Measurements from ENCODE around the gene FTO.

The FTO gene

DNA sequence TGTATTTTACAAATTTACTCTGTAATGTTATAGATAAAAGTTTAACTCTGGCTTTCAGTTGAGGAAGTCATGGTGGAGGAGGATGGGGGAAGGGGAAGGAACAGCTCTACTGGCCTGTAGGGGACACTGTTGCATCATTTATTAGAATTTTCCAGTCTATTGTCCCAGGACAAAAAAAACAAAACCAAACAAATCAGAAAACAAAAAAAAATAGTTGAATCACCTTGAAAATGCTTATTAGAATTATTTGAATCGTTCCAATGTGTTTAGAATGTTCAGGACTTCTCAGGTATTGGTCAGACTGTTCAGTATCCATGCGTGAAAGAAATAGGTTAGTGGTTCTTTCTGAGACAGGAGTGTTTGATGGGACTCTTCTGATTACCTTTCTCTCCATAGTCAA, 242.0 kb downstream of the FTO start:
- FAIRE-seq: no peak

DNA sequence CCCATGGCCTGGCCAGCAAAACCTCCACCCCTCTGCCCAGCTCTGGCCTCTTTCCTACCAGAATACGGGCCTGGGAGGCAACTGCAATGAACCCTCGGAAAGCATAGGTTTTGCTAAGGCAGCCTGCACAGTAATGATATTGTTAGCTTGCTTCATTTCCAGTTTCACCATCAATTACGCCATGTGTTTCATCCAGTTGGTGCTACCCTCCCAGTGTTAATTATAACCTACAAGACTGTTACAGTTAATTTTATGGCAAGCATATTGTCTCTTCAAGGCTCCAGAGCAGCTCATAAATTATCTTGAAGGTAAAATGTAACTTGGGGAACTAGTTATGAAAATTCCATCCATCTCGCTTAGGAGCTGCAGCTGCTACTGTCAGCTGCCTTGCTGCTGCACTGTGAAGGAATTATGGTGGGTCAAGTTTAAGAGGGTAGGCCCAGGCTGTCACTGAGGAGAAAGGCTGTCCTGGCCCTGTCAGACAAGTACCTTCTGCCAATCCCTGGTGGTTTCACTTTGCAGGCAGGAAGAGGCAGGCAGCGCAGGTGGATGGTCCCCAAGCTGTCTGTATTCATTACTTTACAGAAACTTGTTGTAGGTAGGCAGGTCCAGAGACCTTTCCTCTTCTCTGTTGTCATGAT, 242.9 kb downstream of the FTO start:
- FAIRE-seq: no peak

GRCh38 chr16:53947642-53948041, 243.7 kb downstream of the FTO start:
- no peak for FAIRE-seq

DNA sequence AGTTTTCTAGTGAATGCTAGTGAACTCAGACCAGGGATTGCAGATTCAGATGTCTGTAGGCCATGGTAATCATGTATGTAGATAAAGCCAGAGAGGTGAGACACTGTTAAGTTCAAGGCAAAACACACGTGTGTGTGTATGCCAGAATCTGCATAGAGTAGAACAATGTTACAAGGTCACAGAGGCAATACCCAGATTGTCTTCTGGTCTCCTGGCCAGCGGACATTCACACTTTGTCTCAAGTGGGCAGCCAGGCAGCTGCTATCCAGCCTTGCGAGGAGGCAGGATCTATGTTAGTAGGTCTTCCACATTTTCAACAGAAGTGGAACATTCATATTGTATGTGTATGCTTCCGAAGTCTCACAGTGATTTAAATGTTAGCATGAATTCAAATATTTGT, 244.4 kb downstream of the FTO start:
- FAIRE-seq: no peak

- no peak for FAIRE-seq
These were observed 244.9 kb downstream of the FTO start for GRCh38 chr16:53948734-53949430.

DNA sequence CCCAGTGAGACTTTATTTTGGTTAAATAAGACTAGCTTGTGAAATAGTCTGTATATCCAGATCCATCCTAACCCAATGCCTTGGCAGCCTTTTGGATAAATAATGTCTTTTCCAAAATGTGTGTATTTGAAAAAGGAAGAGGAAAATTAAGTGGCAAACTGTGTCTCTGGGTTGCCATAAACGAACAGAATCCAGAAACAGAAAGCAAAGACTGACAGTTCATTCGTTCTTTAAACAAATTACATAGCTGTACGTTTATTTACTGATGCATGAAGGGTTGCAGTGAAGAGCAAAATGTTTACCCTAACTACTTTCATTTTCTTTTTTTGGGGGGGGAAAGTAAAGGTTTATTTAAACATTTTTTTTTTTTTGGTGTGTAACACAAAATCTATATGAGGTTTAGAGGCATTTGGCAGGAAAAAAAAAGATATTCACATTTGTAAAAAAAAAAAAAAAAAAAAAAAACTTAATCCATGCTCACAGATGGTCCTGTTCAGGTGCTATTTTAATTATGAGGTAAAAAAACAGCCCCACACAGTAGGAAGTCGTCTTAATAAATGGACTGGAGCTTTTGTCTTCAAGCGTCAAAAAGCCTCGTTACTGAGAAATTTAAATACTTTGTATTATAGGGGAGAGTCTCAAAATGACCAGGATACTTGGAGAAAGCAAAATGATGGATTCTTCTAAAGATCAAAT, 245.9 kb downstream of the FTO start:
- no peak for FAIRE-seq

GRCh38 chr16:53950677-53951076, 246.7 kb downstream of the FTO start:
- no peak for FAIRE-seq

GRCh38 chr16:53952215-53953208, 248.6 kb downstream of the FTO start:
- FAIRE-seq: no peak

DNA sequence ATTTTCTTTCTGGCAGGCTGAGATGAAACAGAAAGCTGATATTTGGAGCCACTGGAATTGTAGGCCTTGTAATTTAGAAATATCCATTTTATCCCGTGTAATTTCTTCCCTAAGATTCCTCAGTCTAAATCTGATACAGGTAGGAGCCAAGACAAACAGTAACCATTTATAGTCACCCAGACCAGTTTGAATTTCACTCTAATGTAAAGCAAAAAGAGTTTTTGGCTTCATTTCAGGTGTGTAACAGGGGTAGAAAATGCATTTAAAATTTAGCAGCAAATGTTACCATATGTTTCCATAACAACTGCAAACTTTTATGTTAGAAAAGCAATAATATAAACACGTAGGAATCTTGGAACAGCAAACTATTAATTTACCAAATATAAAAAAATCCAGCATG, 249.4 kb downstream of the FTO start:
- no peak for FAIRE-seq

GRCh38 chr16:53955221-53955875, 251.4 kb downstream of the FTO start:
- FAIRE-seq: no peak

DNA sequence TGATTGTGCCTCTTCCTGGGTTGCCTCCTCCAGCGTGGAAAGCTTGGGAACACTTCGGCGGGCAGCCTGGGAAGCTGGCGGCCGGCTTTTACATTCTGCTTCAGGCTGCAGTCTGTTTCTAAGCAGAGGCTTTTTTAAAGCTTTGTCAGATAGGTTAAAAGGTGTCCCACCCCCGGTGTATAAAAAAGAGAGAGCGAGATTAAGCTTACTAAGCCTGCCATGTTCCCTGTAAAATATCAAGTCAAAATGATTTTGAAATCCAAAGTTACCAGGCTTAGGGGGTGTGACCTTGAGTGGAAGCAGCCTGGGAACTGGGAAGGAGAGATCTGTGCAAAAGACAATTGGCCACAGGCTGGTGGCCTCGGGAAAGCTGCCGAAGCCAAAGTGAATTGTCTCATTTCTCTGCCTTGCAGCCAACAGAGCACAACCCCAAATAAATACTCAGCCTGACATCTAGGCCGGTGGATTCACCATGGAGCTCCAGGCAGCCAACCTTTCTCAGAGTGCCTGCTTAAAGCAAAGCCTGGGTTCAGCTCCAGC, 254.5 kb downstream of the FTO start:
- no peak for FAIRE-seq

GRCh38 chr16:53960050-53960812, 256.3 kb downstream of the FTO start:
- FAIRE-seq: no peak

DNA sequence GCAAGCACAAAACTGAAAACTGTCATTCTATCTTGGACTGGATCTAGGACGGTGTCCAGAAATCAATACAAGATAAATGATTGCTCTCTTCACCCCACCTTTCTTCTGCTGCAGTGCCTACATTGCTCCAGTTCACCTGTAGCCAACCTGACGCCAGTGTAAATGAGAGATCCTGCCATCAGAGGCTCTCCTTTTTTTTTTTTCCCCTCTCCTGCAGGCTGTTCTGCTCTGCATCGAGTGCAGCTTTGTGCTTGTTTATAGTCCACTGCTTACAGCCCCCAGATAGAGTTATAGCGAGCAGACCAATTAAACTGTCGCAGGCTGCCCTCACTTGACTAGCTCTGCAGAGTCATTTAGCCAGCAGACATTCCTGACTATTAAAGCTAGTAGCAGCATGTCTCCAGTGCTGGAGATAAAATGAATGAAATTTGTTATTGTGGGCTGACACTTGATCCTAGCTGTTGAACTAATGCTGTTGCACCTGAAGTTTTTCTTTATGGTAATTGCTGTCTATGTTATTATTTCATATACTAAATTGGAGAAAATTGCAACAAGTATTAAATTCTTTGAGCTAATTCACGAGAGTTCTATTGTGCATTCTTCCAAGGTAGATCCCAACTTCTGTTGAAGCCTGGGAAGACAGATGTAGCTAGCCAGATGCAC, 257.1 kb downstream of the FTO start:
- FAIRE-seq: no peak

DNA sequence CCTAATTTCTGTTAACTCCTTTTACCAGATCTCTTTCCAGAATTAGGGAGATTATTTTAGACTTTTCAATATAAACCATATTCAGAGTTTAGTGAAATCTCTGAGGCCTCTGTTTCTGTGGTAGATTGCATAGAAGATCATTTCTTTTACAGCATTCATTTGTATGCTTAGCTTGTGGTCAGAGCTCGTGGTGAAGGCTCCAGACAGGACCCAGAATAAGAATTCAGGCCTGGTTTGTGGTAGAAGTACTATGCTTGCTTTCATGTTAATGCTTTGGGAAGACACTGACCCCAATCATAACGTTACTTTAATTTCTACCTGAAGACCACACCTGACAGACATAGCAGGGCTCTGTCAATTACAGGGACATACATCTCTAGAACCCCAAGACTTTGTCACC, 258.1 kb downstream of the FTO start:
- no peak for FAIRE-seq

- FAIRE-seq: no peak
These were observed 260.3 kb downstream of the FTO start for GRCh38 chr16:53964145-53964790.

- FAIRE-seq: no peak
These were observed 263.0 kb downstream of the FTO start for GRCh38 chr16:53966821-53967571.

DNA sequence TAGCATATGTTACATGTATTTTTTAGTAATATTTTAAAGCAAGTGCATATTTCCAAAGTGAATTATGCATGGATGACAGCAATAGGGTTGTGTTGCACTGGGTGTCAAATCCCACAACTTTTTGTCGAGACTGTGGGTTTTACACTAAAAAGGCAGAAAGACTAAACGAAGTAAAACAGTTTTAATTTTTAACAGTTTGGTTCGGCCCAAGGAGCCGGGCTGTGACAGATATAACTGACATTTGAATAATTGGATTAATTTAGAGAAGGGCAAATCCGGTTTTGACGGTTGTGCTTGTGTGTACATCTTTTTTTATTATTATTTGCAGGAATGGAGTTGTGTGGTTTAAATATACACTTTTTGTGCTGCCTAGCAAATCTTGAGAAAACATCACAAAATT, 263.6 kb downstream of the FTO start:
- no peak for FAIRE-seq

GRCh38 chr16:53968454-53968853, 264.5 kb downstream of the FTO start:
- no peak for FAIRE-seq

DNA sequence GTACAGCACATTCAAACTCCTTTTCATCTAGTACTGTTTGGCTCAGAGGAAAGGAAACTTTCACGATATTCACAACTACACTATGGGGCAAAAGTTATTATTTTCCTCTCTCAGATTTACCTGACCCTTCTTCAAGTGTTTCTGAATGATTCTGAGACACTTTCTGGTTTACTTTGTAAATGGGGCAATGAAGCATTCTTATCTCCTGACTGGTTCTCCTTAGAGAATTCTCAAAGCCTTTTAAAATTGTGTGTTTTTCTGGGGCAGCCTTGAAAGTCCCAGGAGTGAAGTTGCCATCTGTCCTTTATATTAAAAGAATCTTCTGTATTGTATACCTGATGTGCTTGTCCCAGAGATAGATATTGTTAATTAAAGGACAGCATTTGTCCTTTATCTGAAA, 264.9 kb downstream of the FTO start:
- FAIRE-seq: no peak
